Limb (tissue), 2 donors: ENCODE measurements around the gene GAS6.

Experiments used
- DNase-seq, 2 donors: peaks; one replicate each; pipeline ENCODE4 v3.0.0-alpha.2; 2016; ENCODE audit errors: extremely low spot score in 2 of 2

The GAS6 gene

DNA sequence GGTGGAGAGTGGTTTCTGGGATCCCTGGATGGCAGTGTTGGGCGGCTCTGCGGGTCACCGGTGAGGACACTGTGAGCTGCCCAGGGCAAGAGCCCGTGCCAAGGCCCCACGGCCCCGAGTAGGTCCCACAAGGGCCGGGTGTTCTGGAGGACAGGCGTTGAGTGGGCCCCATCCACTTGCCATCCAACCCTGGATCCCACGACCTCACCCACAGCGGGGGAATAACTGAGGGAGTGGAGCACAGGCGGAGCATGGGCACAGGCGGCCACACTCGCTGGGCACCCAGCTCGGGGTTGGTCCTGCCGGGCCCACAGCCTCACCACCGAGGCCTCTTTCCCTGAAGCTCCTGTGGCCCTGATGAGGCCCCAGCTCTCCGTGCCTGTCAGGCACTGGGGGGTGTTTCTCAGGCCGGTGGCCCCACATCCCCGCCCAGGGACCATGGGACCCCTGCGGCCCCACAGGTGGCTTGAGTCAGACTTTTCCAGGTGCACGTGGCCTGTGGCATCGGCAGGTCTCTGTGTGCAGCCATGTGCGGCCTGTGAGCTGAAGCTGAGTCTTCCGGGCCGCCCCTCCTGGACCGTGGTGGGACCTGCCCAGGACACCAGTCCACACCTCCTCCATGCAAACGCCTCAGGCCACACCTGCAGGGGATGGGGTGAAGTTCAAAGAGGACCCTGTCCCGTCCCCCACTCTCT, 88.3 kb downstream of the GAS6 start:
- no peak for DNase-seq

- DNase-seq, result no peak
These were observed 89.4 kb downstream of the GAS6 start for GRCh38 chr13:113774177-113775107.

- no peak for DNase-seq
These were observed 92.1 kb downstream of the GAS6 start for GRCh38 chr13:113771709-113772331.

DNA sequence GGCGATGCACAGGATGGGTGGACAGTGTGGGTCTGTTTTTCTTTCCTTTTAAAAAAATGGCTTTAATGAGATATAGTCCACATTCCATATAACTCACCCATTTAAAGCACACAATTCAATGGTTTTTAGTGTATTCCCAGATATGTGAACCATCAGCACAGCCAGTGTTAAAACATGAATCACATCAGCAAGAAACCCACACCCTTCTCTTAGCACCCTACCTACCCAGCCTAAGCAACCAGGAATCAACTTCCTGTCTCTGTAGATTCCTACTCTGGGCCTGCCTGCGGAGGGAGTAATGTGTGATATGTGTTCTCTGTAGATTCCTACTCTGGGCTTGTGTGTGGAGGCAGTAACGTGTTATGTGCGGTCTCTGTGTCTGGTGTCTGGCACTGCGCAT, 92.9 kb downstream of the GAS6 start:
- no peak for DNase-seq
